GM21619 (cell line): ENCODE measurements around the gene FNIP1.
"Not testable (repeated sequence)": the region's sequence is repeated elsewhere in the genome, so short reads cannot be mapped to it uniquely, and the experiment has no call there.

Experiments
- ATAC-seq: cut with Tn5 transposase; IDR thresholded peaks from one replicate; pipeline ENCODE4 v1.9.1; 2021; ENCODE audit not compliant: unreplicated experiment

The FNIP1 gene

GRCh38 chr5:131754363-131754762 is 42.5 kb downstream of the FNIP1 start:
- ATAC-seq, result no peak

GRCh38 chr5:131751506-131751905 is 45.3 kb downstream of the FNIP1 start:
- no peak for ATAC-seq

- no peak for ATAC-seq
These were observed 46.9 kb downstream of the FNIP1 start for GRCh38 chr5:131749723-131750470.

GRCh38 chr5:131749138-131749537 is 47.7 kb downstream of the FNIP1 start:
- no peak for ATAC-seq

- ATAC-seq, result peak; percentile 83
These were observed 49.4 kb downstream of the FNIP1 start for GRCh38 chr5:131747180-131748105.

GRCh38 chr5:131746423-131746822 is 50.4 kb downstream of the FNIP1 start:
- no peak for ATAC-seq

GRCh38 chr5:131745703-131746102 is 51.1 kb downstream of the FNIP1 start:
- no peak for ATAC-seq

- ATAC-seq, result no peak
These were observed 51.7 kb downstream of the FNIP1 start for GRCh38 chr5:131745155-131745554.

- no peak for ATAC-seq
These were observed 56.3 kb downstream of the FNIP1 start for GRCh38 chr5:131740477-131740876.

- no peak for ATAC-seq
These were observed 61.4 kb downstream of the FNIP1 start for GRCh38 chr5:131735393-131735792.

- not testable (repeated sequence) for ATAC-seq
These were observed 61.9 kb downstream of the FNIP1 start for GRCh38 chr5:131734939-131735338.

- not testable (repeated sequence) for ATAC-seq
These were observed 67.5 kb downstream of the FNIP1 start for GRCh38 chr5:131729292-131729691.

GRCh38 chr5:131724089-131724488 is 72.7 kb downstream of the FNIP1 start:
- not testable (repeated sequence) for ATAC-seq

GRCh38 chr5:131720714-131721113 is 76.1 kb downstream of the FNIP1 start:
- ATAC-seq, result no peak

GRCh38 chr5:131719564-131719963 is 77.3 kb downstream of the FNIP1 start:
- ATAC-seq, result no peak

- ATAC-seq, result no peak
These were observed 78.3 kb downstream of the FNIP1 start for GRCh38 chr5:131718487-131719014.

GRCh38 chr5:131717164-131717563 is 79.7 kb downstream of the FNIP1 start:
- not testable (repeated sequence) for ATAC-seq

GRCh38 chr5:131716650-131717049 is 80.2 kb downstream of the FNIP1 start:
- ATAC-seq, result no peak

- no peak for ATAC-seq
These were observed 86.4 kb downstream of the FNIP1 start for GRCh38 chr5:131710391-131710790.

- no peak for ATAC-seq
These were observed 87.8 kb downstream of the FNIP1 start for GRCh38 chr5:131709043-131709442.

- no peak for ATAC-seq
These were observed 90.5 kb downstream of the FNIP1 start for GRCh38 chr5:131706281-131706680.

GRCh38 chr5:131694926-131695325 is 101.9 kb downstream of the FNIP1 start:
- ATAC-seq, result no peak
